ENCODE measurements around the gene TPCN1.

TPCN1 gene

DNA sequence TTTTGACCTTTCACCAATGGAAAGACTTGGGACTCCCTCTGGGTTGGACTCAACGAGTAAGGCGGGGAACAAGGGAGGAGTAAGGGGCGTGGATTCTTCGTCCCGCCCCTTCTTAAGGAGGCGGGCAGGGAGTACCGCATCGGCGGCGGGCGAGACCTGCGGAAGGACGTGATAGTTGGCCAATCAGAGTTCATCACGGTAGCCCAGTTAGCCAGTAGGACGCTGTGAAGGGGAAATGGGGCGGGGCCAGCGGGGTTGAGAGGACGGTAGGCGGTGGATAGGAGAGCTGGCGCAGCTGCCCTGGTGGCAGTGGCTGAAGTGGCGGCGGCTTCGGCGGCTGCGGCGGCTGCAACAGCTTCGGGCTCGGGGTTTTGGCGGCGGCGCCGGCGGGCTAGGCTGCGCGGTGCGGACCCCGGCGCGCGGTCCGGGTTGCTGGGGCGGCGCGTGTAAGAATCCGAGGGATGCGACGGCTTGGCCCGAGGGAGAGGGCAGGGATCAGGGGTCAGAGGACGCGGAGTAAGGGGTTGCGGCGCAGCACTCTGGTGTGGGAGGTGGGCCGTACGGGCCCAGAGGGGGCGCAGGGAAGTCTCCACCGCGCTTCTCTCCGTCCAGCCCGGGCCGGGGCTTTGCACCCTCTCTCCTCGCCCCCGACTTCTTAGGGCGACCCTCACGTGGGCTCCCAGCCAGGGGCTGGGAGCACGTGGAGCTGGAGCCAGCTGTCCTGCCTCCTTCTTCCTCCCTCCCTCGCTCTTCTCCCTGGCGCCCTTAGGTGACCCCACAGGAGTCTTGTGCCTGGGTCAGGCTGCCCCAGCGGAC is at the start of gene TPCN1:
TPCN1 (plus strand) TSS at position 284 of the 816 bp plus-strand sequence. CDS start 5,389 bp downstream, outside the sequence.
- DNase-seq, result peak; percentile 100

GRCh38 chr12:113171543-113171942 is 49.7 kb upstream of the TPCN1 start:
- no peak for DNase-seq

- DNase-seq, result no peak
Observed at GRCh38 chr12:113172185-113172584, 49.1 kb upstream of the TPCN1 start.

- no peak for DNase-seq
Observed at GRCh38 chr12:113173081-113173698, 48.1 kb upstream of the TPCN1 start.

DNA sequence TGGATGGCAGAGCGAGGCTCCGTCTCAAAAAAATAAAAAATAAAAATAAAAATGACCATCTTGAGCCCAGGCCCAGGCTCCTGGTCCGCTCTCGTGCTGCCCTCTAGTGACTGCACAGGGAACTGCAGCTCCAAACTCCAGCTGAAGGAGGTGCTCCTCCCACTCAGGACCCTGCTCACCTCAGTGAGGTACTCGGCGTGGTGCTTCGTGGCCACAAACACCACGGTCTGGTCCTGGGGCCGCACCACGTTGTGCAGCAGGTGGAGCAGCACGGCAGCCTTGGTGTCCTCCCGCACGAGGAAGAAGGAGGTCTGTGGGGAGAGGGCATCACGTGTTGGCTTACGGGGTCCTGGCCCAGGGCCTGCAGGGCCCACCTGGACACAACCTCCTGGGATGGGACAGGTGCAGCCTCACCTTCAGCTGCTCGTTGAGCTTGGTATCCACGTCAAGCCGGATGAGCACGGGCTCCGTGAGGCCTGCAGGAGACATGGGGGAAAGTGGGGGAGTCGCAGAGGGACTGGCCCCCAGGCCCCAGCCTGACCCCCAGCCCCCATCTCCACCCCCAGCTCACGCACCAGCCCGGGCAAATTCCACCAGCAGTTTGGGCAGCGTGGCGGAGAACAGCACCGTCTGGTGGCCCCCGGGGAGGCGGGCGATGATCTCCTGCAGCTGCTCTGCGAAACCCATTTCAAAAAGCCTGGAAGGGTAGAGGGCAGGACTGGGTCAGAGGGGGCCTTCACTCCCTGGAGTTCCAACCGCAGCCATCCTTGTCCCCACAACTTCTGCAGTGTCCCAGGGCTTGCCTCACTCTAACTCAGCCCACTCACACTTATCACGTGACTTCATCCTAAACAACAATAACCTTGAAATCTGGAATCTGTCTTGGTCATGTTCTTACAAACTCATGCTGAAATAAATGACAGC is 46.5 kb upstream of the TPCN1 start:
- peak; percentile 82 for DNase-seq

- DNase-seq, result no peak
Observed at GRCh38 chr12:113179023-113179422, 42.2 kb upstream of the TPCN1 start.

DNA sequence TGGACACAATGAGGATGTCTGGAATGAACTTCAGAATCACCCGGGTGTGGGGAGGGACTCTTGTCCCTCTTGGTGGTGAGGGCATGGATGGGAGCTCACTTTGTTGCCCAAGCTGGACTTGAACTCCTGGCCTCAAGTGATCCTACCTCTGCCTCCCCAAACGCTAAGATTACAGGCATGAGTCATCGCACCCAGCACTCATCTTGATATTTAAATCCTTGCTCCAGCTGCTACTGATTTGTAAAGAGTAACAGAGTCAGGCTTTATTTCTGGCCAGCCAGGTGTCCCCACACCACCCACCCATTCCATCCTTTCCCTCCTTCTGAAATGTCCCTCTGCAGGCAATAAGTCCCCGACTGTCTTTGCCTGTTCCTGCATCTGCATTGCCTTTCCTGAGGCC is 40.9 kb upstream of the TPCN1 start:
- no peak for DNase-seq

GRCh38 chr12:113181975-113182374 is 39.3 kb upstream of the TPCN1 start:
- DNase-seq, result no peak

DNA sequence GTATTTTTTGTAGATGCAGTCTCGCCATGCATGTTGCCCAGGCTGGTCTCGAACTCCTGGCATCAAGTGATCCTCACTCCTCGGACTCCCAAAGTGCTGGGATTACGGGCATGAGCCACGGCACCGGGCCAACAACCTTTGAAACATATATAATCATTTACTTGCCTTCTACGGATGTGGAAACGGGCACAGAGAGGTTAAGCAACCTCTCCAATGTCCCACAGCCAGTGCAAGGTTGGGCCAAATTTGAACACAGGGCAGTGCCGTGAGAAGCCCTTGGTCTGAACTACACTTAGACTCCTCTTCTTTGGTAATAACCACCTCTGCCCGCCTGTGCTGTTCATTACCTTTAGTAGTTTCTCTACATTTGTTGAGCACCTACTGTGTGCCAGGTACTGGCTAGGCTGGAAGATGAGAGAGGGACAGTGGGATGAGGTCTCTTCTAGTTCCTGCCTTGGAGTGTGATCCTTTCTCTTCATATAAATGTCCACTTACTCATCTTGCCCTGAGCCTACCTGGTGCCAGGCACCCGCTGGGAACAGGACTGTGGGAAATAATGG is 38.2 kb upstream of the TPCN1 start:
- no peak for DNase-seq

- no peak for DNase-seq
Observed at GRCh38 chr12:113184098-113184899, 37.0 kb upstream of the TPCN1 start.

DNA sequence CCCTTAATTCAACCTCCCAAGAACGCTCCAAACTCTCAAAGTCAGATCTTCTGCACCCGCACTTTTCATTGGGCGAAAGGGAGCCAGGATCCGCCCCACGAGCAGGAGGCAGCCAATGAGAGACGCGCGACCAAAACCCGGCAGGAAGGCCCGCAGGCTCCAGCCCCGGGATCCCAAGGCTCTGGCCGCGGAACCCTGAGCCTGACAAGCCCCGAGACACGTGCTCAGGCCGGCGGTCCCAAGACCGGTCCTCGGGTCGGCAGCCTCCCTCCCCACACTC is 36.4 kb upstream of the TPCN1 start:
- peak; percentile 94 for DNase-seq

DNA sequence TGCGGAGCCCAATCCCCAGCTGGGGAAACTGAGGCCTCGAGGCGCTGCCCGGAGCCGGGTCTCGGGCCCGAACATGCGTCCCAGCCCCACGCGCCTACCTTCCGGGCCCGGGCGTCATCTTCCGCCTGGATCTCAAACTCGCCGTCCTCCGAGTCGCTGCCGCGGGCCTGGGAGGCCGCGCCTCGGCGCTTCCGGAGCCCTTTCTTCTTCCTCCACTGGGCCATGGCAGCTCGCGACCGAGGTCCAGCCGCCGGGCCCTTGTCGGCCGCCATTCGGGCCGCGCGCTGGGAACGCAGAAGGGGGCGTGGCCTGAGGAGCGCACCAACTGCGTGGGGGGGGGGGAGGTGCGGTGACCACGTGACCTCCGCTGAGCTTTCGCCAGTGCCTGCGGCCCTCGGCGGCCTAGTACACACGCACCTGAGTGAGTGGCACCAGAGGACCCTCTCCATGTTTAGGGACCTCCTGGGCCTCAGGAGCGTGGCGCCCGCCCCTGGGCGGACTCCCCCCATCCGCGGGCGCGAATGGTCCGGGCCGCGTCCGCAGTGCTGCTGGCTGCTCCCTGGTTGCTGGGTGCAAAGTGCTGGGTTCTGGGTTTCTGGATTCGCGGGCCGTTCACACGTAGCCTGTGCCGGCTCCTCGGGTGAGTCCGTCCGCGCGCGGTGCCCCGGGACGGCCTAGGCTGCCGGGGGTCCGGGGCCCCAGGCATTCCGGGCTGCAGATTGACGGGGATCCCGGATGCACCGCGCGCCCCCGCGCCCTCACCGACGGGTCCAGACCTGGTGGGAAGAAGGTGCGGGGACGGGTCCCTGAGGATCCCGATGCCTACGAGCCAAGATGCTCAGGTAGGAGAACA is 35.9 kb upstream of the TPCN1 start, which contains the start of the genes DDX54 and RITA1:
DDX54 (minus strand) TSS at position 299 of the 853 bp plus-strand sequence; CDS start at position 272, 27 bp downstream.
RITA1 (plus strand) TSS at position 542 of the 853 bp plus-strand sequence. CDS start 1,026 bp downstream, outside the sequence.
- peak; percentile 88 for DNase-seq

- peak; percentile 23 for DNase-seq
Observed at GRCh38 chr12:113186033-113186365, 35.3 kb upstream of the TPCN1 start.

GRCh38 chr12:113186666-113187325 is 34.5 kb upstream of the TPCN1 start:
- no peak for DNase-seq

GRCh38 chr12:113189361-113189760 is 31.9 kb upstream of the TPCN1 start:
- no peak for DNase-seq

- peak; percentile 21 for DNase-seq
Observed at GRCh38 chr12:113190761-113191160, 30.5 kb upstream of the TPCN1 start.

GRCh38 chr12:113191227-113191626 is 30.0 kb upstream of the TPCN1 start:
- DNase-seq, result no peak

- no peak for DNase-seq
Observed at GRCh38 chr12:113194971-113195391, 26.3 kb upstream of the TPCN1 start.

GRCh38 chr12:113195598-113195997 is 25.7 kb upstream of the TPCN1 start:
- no peak for DNase-seq

GRCh38 chr12:113196582-113196981 is 24.7 kb upstream of the TPCN1 start:
- no peak for DNase-seq

GRCh38 chr12:113196990-113197389 is 24.3 kb upstream of the TPCN1 start:
- peak; percentile 76 for DNase-seq

All from activated CD4-positive, alpha-beta T cell treated with anti-CD3 and anti-CD28 coated beads, Interleukin-10, Interleukin-2, amounts not matched to agents 100 ng/mL and 50 ng/mL, durations not matched to agents 16 hours and 8 hours (primary cell).